A549 (cell line): ENCODE results near the gene ANKRD28. TPM values are rescaled to one million over a fixed set of nuclear protein-coding genes. Genes with fewer than 3 reads are reported as not detected.
A peak's percentile ranks its signal among the peaks of the same experiment; 100 is the strongest.

Experiments
- ATAC-seq, 2 experiments: fragments of 200-7000 bp in 1 of 2; fragments of >200 bp in 1 of 2; cut with Nextera tagmentation in 1 of 2; cut with Tn5 transposase in 1 of 2; 3 replicates each; pipeline versions ENCODE4 v1.8.0 to v1.9.1; 2018 to 2020; ENCODE audit warnings: mild to moderate bottlenecking in 1 of 2, moderate library complexity in 1 of 2
- CTCF ChIA-PET: fragments of 300-600 bp; sonication (Branson Sonifier 250); formaldehyde crosslinking; extraction: SDS; loops from one replicate; lab custom pipeline; 2021; ENCODE audit warnings: antibody characterized with exemption, inconsistent platforms; lab: Yijun Ruan, JAX
- POLR2A ChIA-PET: fragments of 350-600 bp; formaldehyde crosslinking; extraction: SDS; loops from one replicate; lab custom pipeline; 2021; ENCODE audit warnings: antibody characterized with exemption, inconsistent platforms; lab: Yijun Ruan, JAX
- DNase-seq, 2 experiments: peaks; one replicate each; pipeline versions ENCODE4 v3.0.0 to v3.0.0-alpha.2; 2011 to 2016; ENCODE audit warnings: low read depth in 1 of 2, low spot score in 1 of 2
- FAIRE-seq: peaks from 2 replicates; lab custom pipeline; 2011; peaks lifted over from hg19 to GRCh38; lab: Jason Lieb, UNC
- H3K27ac ChIP-seq, 2 experiments: fragments of >200 bp; sonication (Bioruptor Twin); formaldehyde crosslinking; 3 replicates each; pipeline ENCODE4 v1.5.1; 2016 to 2017
- H3K4me1 ChIP-seq: fragments of >200 bp; sonication (Bioruptor Twin); formaldehyde crosslinking; 3 replicates; pipeline ENCODE4 v1.6.1; 2016
- H3K4me2 ChIP-seq: fragments of >200 bp; sonication (Bioruptor Twin); formaldehyde crosslinking; 3 replicates; pipeline ENCODE4 v1.6.1; 2016
- H3K4me3 ChIP-seq: fragments of >200 bp; sonication (Bioruptor Twin); formaldehyde crosslinking; 3 replicates; pipeline ENCODE4 v1.5.1; 2016
- H3K9me3 ChIP-seq: fragments of >200 bp; sonication (Bioruptor Twin); formaldehyde crosslinking; 3 replicates; pipeline ENCODE4 v1.6.1; 2016
- CHD2 ChIP-seq: fragments of 150-350 bp; IDR thresholded peaks from 2 replicates; pipeline ENCODE4 v1.6.1; 2014; ENCODE audit warnings: low read length; ENCODE audit not compliant: partially characterized antibody
- EHF ChIP-seq: fragments of 250-450 bp; sonication (Bioruptor Pico); IDR thresholded peaks from 2 replicates; pipeline ENCODE4 v1.5.0; 2020; ENCODE audit warnings: mild to moderate bottlenecking
- ELK1 ChIP-seq: fragments of 150-350 bp; IDR thresholded peaks from 2 replicates; pipeline ENCODE4 v1.6.1; 2014; ENCODE audit warnings: low read depth, mild to moderate bottlenecking, low read length
- ESRRA ChIP-seq: fragments of 150-350 bp; IDR thresholded peaks from 2 replicates; pipeline ENCODE4 v1.6.1; 2014; ENCODE audit warnings: mild to moderate bottlenecking, low read length, borderline replicate concordance
- FOSL2 ChIP-seq, 2 experiments: fragments of 450-650 bp in 1 of 2; fragments of >200 bp in 1 of 2; sonication (Bioruptor Twin) in 1 of 2; formaldehyde crosslinking; IDR thresholded peaks; 2 replicates each; pipeline versions ENCODE4 v1.5.0 to v1.6.1; 2016 to 2020; ENCODE audit warnings: mild to moderate bottlenecking in 1 of 2, moderate library complexity in 1 of 2
- HES2 ChIP-seq: fragments of >200 bp; sonication (Bioruptor Twin); formaldehyde crosslinking; IDR thresholded peaks from 2 replicates; pipeline ENCODE4 v1.6.1; 2016
- HEYL ChIP-seq: fragments of 250-450 bp; sonication (Bioruptor Pico); IDR thresholded peaks from 2 replicates; pipeline ENCODE4 v1.8.0; 2021; ENCODE audit warnings: mild to moderate bottlenecking, moderate library complexity
- MAZ ChIP-seq: fragments of 150-350 bp; IDR thresholded peaks from 2 replicates; pipeline ENCODE4 v1.6.1; 2014; ENCODE audit warnings: antibody characterized with exemption, low read depth, low read length, borderline replicate concordance
- MYC ChIP-seq: IDR thresholded peaks from 2 replicates; pipeline ENCODE4 v1.6.1; 2012; ENCODE audit warnings: mild to moderate bottlenecking, inconsistent platforms, low read length, improper control_type of control experiment, borderline replicate concordance
- NPAS2 ChIP-seq: fragments of 250-450 bp; sonication (Bioruptor Pico); IDR thresholded peaks from 2 replicates; pipeline ENCODE4 v1.8.0; 2022; ENCODE audit warnings: mild to moderate bottlenecking, moderate library complexity, borderline replicate concordance
- PHF8 ChIP-seq: fragments of 200-600 bp; sonication (generic); IDR thresholded peaks from 2 replicates; pipeline ENCODE4 v1.6.1; 2016; ENCODE audit warnings: low read depth, mild to moderate bottlenecking, antibody characterized with exemption, moderate library complexity, borderline replicate concordance
- POLR2AphosphoS2 ChIP-seq: conservative IDR thresholded peaks from 2 replicates; pipeline ENCODE4 v1.6.1; 2012; ENCODE audit warnings: low read length, improper control_type of control experiment, inconsistent platforms
- RAD21 ChIP-seq, 2 experiments: fragments of >200 bp in 1 of 2; sonication (Bioruptor Twin) in 1 of 2; formaldehyde crosslinking in 1 of 2; IDR thresholded peaks in 1 of 2; conservative IDR thresholded peaks in 1 of 2; 2 replicates in 1 of 2; 3 replicates in 1 of 2; pipeline ENCODE4 v1.6.1; 2012 to 2018; ENCODE audit warnings: inconsistent platforms in 1 of 2
- RARB ChIP-seq: fragments of 250-450 bp; sonication (Bioruptor Pico); IDR thresholded peaks from 2 replicates; pipeline ENCODE4 v1.8.0; 2021; ENCODE audit warnings: mild to moderate bottlenecking, moderate library complexity
- RCOR1 ChIP-seq: fragments of 150-350 bp; IDR thresholded peaks from 2 replicates; pipeline ENCODE4 v1.6.1; 2014; ENCODE audit warnings: antibody characterized with exemption, low read length, low read depth
- RFX5 ChIP-seq: fragments of 450-650 bp; IDR thresholded peaks from 2 replicates; pipeline ENCODE4 v1.7.1; 2014; ENCODE audit warnings: antibody characterized with exemption, mild to moderate bottlenecking, moderate library complexity
- SMC3 ChIP-seq: fragments of >200 bp; sonication (Bioruptor Twin); formaldehyde crosslinking; IDR thresholded peaks from 3 replicates; pipeline ENCODE4 v1.6.1; 2018; ENCODE audit warnings: inconsistent platforms
- TFCP2L1 ChIP-seq: fragments of 250-450 bp; sonication (Bioruptor Pico); IDR thresholded peaks from 2 replicates; pipeline ENCODE4 v1.5.0; 2021; ENCODE audit warnings: mild to moderate bottlenecking
- ZC3H11A ChIP-seq: fragments of 450-650 bp; IDR thresholded peaks from 2 replicates; pipeline ENCODE4 v1.6.1; 2014; ENCODE audit warnings: antibody characterized with exemption, mild to moderate bottlenecking
- WGBS: methylation state at CpG from one replicate; pipeline ENCODE4 v1.1.6; 2017; ENCODE audit errors: missing lambda C conversion rate; 5-methylcytosine and 5-hydroxymethylcytosine counted together
- polyA plus RNA-seq, 4 experiments: library from polyadenylated mRNA; depleted of rRNA in 3 of 4; stranded (reverse); fragments of >200 nt; fragmentation: RNase III in 1 of 4; extraction: RNeasy Plus Mini Kit Qiagen cat#74134 plus additional on column Dnase treatment in 1 of 4; gene quantifications; 2 replicates in 3 of 4; 3 replicates in 1 of 4; pipeline ENCODE4 v1.2.3, GENCODE V29; 2011 to 2017
- TF ChIP-seq, protein P1 (sequence below): IDR thresholded peaks from 2 replicates; pipeline ENCODE4 v1.6.1; 2012
- TF ChIP-seq, protein P2 (sequence below): fragments of 250-450 bp; sonication (Bioruptor Pico); IDR thresholded peaks from 2 replicates; pipeline ENCODE4 v1.5.0; 2020; ENCODE audit warnings: low read depth, mild to moderate bottlenecking, moderate library complexity
- TF ChIP-seq, protein P3 (sequence below): fragments of >200 bp; sonication (Bioruptor Twin); formaldehyde crosslinking; IDR thresholded peaks from 3 replicates; pipeline ENCODE4 v1.6.1; 2016
- TF ChIP-seq, protein P4 (sequence below): IDR thresholded peaks from 2 replicates; pipeline ENCODE4 v1.6.1; 2012
- TF ChIP-seq, protein P5 (sequence below): fragments of 450-650 bp; IDR thresholded peaks from 2 replicates; pipeline ENCODE4 v1.6.1; 2014; ENCODE audit warnings: antibody characterized with exemption
- TF ChIP-seq, protein P6 (sequence below): IDR thresholded peaks from 2 replicates; pipeline ENCODE4 v1.6.1; 2012; ENCODE audit warnings: low read depth, borderline replicate concordance

The ANKRD28 gene
- polyA plus RNA-seq, 2 of the 4 experiments (the other 2 are of a cell fraction) = 29.9 to 72.0 TPM

GRCh38 chr3:15783361-15783969 is 14.3 kb downstream of the ANKRD28 start:
- 51% methylated on average over 4 of the region's 4 CpGs for WGBS

GRCh38 chr3:15782429-15782828 is 15.3 kb downstream of the ANKRD28 start:
- FAIRE-seq (no peak), DNase-seq (no peak), ATAC-seq (no peak)
- TF ChIP-seq FOSL2 (IDR thresholded peaks at IDR 0.05) (no peak), FOSL2 (CRISPR knock-in tag; IDR thresholded peaks at IDR 0.05) (no peak), ELK1 (no peak), PHF8 (no peak), HES2 (no peak), NPAS2 (CRISPR knock-in tag) (no peak), HEYL (no peak), ESRRA (no peak)
- TF ChIP-seq, protein P1, sequence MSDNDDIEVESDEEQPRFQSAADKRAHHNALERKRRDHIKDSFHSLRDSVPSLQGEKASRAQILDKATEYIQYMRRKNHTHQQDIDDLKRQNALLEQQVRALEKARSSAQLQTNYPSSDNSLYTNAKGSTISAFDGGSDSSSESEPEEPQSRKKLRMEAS = no peak
- TF ChIP-seq, protein P2, sequence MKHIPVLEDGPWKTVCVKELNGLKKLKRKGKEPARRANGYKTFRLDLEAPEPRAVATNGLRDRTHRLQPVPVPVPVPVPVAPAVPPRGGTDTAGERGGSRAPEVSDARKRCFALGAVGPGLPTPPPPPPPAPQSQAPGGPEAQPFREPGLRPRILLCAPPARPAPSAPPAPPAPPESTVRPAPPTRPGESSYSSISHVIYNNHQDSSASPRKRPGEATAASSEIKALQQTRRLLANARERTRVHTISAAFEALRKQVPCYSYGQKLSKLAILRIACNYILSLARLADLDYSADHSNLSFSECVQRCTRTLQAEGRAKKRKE = no peak
- H3K4me3 ChIP-seq = no peak overlapping the region
- H3K4me2 ChIP-seq = peak overlapping the region; percentile 34
- WGBS = 81% methylated on average over 2 of the region's 2 CpGs
- peak overlapping the region; percentile 31 to 40; a peak in 3 of 6 replicates for H3K27ac ChIP-seq
- CTCF ChIA-PET = interaction anchor here (0.6 to 1.1 kb wide), 4 partner anchors 14 to 278 kb away, joined by 3 to 5 read pairs (median 3); no protein-coding TSS in a partner anchor
- H3K4me1 ChIP-seq = peaks cover 63% of the 10 kb centered on the region
- POLR2A ChIA-PET = no interaction called here
- no peaks in the 10 kb centered on the region for H3K9me3 ChIP-seq

More at GRCh38 chr3:15783361-15783969, 14.3 kb downstream of the ANKRD28 start:
- TF ChIP-seq ZC3H11A = no peak
- TF ChIP-seq, protein P2 = no peak
- TF ChIP-seq, protein P3, sequence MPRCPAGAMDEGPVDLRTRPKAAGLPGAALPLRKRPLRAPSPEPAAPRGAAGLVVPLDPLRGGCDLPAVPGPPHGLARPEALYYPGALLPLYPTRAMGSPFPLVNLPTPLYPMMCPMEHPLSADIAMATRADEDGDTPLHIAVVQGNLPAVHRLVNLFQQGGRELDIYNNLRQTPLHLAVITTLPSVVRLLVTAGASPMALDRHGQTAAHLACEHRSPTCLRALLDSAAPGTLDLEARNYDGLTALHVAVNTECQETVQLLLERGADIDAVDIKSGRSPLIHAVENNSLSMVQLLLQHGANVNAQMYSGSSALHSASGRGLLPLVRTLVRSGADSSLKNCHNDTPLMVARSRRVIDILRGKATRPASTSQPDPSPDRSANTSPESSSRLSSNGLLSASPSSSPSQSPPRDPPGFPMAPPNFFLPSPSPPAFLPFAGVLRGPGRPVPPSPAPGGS = no peak
- no peak for TF ChIP-seq SMC3
- TF ChIP-seq HEYL = no peak
- no peak for TF ChIP-seq MAZ
- TF ChIP-seq EHF (CRISPR knock-in tag) = no peak
- TF ChIP-seq, protein P4, sequence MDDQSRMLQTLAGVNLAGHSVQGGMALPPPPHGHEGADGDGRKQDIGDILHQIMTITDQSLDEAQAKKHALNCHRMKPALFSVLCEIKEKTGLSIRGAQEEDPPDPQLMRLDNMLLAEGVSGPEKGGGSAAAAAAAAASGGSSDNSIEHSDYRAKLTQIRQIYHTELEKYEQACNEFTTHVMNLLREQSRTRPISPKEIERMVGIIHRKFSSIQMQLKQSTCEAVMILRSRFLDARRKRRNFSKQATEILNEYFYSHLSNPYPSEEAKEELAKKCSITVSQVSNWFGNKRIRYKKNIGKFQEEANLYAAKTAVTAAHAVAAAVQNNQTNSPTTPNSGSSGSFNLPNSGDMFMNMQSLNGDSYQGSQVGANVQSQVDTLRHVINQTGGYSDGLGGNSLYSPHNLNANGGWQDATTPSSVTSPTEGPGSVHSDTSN = no peak
- TF ChIP-seq CHD2 = no peak
- TF ChIP-seq, protein P1 = no peak
- no peak for TF ChIP-seq POLR2AphosphoS2
- no peak for TF ChIP-seq RAD21 (conservative IDR thresholded peaks at IDR 0.05 in 1 of 2, IDR thresholded peaks at IDR 0.05 in 1 of 2)
- TF ChIP-seq HES2 = no peak
- TF ChIP-seq RCOR1 = no peak
- TF ChIP-seq RFX5 = no peak
- no peak for TF ChIP-seq TFCP2L1 (CRISPR knock-in tag)
- TF ChIP-seq, protein P5, sequence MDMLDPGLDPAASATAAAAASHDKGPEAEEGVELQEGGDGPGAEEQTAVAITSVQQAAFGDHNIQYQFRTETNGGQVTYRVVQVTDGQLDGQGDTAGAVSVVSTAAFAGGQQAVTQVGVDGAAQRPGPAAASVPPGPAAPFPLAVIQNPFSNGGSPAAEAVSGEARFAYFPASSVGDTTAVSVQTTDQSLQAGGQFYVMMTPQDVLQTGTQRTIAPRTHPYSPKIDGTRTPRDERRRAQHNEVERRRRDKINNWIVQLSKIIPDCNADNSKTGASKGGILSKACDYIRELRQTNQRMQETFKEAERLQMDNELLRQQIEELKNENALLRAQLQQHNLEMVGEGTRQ = no peak
- TF ChIP-seq, protein P6, sequence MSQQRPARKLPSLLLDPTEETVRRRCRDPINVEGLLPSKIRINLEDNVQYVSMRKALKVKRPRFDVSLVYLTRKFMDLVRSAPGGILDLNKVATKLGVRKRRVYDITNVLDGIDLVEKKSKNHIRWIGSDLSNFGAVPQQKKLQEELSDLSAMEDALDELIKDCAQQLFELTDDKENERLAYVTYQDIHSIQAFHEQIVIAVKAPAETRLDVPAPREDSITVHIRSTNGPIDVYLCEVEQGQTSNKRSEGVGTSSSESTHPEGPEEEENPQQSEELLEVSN = no peak
- TF ChIP-seq MYC = no peak
- no peak for TF ChIP-seq RARB (CRISPR knock-in tag)
- no peaks in the 10 kb centered on the region for H3K9me3 ChIP-seq
- H3K4me1 ChIP-seq = peaks cover 53% of the 10 kb centered on the region
- CTCF ChIA-PET = interaction anchor here (0.6 to 1.1 kb wide), 2 partner anchors 29 to 277 kb away, joined by 3 read pairs; no protein-coding TSS in a partner anchor
- FAIRE-seq = no peak
- H3K4me2 ChIP-seq = peak overlapping the region; percentile 34
- no peak for ATAC-seq
- no peak for DNase-seq
- H3K4me3 ChIP-seq = no peak overlapping the region
- POLR2A ChIA-PET = no interaction called here
- H3K27ac ChIP-seq = peak overlapping the region; percentile 19 to 40; a peak in 2 of 6 replicates
